NOMO-1 (cell line): ENCODE measurements around the gene HTR3B.
"Not testable (repeated sequence)": the region's sequence is repeated elsewhere in the genome, so short reads cannot be mapped to it uniquely, and the experiment has no call there.

Source experiments
- DNase-seq, 2 experiments: peaks; one replicate each; lab custom pipeline; 2025; ENCODE audit not compliant: unreplicated experiment in 2 of 2; lab: John Stamatoyannopoulos, UW

The HTR3B gene

GRCh38 chr11:113937918-113938317 lies 33.3 kb downstream of the HTR3B start:
- DNase-seq = no peak

DNA sequence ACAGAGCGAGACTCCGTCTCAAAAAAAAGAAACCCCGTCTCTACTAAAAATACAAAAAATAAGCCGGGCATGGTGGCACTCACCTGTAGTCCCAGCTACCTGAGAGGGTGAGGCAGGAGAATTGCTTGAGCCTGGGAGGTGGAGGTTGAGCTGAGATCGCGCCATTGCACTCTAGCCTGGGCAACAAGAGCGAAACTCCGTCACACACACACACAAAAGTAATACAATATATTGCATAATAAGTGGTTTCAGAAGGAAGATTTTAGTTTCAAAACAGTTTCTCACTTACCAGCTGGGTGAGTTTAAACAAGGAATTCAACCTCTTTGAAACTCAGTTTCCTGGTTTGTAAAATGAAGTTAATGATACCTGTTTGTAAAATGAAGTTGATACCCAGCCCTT lies 37.7 kb downstream of the HTR3B start:
- no peak for DNase-seq

DNA sequence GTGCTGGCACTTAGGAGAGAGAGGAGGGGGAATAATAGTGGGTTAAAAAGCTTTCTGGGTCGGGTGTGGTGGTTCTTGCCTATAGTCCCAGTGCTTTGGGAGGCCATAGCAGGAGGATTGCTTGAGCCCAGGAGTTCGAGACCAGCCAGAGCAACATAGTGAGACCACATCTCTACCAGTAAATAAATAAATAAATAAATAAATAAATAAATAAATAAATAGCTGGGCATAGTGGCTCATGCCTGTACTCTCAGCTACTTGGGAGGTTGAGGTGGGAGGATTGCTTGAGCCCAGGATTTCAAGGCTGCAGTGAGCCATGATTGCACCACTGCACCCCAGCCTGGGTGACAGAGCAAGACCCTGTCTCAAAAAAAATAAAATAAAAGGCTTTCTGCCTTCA lies 41.6 kb downstream of the HTR3B start:
- not testable (repeated sequence) for DNase-seq

DNA sequence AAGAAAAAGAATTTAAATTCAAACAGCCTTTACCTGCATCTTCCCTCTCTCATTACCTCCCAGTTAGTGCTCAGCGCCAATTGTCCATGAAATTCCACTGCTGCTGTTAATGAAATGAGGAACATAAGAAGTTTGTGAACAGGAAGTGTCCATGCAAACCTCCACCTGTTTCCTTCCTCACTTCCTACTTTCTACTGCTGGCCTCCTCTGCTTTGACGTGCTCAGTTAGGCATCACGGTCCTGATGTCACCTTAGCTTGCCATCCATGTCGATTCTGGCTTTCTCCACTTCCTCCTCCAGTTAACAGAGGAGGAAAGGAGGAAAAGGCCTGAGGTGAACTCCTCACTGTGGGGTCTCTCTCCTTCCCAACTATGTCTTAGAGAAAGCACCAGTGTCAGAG lies 43.4 kb downstream of the HTR3B start:
- DNase-seq = no peak

DNA sequence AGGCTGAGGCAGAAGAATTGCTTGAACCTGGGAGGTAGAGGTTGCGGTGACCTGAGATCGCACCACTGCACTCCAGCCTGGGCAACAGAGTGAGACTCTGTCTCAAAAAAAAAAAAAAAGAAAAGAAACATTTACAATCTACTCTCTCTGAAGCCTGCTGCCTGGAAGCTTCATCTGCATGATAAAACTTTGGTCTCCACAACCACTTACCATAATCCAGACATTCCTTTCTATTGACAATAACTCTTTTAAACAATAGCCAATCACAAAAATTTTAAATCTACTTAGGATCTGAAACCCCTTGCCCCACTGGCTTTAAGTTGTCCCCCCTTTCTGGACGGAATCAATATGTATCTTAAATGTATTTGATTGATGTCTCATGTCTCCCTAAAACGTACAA lies 45.3 kb downstream of the HTR3B start:
- no peak for DNase-seq

- DNase-seq = no peak
Measured at GRCh38 chr11:113951537-113951936, 46.9 kb downstream of the HTR3B start.

- DNase-seq = peak in 1 of 2 experiments; percentile 15
Measured at GRCh38 chr11:113952070-113952469, 47.5 kb downstream of the HTR3B start.

DNA sequence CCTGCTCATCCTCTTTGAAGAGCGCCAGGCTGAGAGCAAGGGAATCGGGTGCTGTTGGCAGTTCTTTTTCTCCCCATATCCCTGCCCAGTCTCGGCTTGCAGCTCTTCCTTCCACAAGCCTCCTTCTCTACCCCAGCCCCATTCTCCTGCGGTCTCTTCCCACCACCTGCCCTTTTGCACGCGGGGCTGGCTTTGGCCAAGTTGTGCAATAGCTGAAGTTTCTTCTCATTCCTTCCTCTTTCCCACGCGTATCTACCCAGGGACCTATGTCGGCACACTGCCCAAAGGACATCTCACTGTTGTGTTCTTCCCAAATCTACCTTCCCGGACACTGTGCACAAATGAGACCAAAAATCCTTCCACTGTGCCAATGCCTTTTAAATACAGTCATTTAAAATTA lies 48.0 kb downstream of the HTR3B start:
- peak; percentile 55 to 76 for DNase-seq

- no peak for DNase-seq
Measured at GRCh38 chr11:113954235-113954634, 49.6 kb downstream of the HTR3B start.

- no peak for DNase-seq
Measured at GRCh38 chr11:113956986-113957385, 52.4 kb downstream of the HTR3B start.

DNA sequence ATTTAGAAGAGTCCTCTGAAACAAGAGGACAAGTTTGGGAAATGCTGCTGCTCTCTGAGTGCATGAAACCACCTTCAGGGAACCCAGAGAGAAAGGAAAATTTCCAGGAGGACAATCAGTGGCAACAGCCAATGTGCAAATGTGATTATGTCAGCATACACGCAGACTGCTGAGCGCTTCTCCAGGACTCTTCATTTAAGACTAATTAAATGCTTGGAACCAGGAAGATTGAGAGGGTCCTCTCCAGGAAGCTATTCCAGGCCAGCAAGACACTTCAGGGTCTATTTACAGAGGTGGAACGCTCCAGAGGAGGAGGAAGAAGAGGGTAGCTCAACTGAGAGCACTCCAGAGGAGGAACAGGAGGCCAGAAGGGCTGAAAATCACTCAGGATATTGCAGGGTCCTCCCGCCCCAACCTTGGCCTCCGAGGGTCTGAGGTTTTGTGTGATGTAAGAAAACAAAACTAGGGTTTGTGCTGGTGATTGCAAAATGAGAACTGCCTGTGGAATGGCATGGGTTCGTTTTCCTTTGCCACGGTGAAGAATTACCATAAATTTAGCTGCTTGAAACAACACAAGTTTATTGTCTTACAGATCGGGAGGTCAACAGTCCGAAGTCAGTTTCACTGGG lies 56.2 kb downstream of the HTR3B start:
- peak; percentile 17 to 35 for DNase-seq

DNA sequence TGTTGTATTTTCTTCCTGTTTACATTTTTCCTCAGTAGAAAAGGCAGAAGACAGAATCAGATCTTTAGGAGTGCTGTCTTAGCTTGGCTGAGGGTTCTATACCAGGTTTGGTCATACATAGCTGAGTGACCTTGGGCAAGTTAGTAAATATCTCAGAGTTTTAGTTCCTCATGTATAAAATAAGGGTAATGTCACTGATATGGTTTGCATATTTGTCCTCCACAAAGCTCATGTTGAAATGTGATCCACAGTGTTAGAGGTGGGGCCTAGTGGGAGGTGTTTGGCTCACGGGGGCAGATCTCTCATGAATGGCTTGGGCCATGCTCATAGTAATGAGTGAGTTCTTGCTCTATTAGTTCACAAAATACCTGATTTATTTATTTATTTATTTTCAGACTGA lies 62.8 kb downstream of the HTR3B start:
- DNase-seq = no peak

GRCh38 chr11:113971506-113972195 lies 67.1 kb downstream of the HTR3B start:
- DNase-seq = no peak

DNA sequence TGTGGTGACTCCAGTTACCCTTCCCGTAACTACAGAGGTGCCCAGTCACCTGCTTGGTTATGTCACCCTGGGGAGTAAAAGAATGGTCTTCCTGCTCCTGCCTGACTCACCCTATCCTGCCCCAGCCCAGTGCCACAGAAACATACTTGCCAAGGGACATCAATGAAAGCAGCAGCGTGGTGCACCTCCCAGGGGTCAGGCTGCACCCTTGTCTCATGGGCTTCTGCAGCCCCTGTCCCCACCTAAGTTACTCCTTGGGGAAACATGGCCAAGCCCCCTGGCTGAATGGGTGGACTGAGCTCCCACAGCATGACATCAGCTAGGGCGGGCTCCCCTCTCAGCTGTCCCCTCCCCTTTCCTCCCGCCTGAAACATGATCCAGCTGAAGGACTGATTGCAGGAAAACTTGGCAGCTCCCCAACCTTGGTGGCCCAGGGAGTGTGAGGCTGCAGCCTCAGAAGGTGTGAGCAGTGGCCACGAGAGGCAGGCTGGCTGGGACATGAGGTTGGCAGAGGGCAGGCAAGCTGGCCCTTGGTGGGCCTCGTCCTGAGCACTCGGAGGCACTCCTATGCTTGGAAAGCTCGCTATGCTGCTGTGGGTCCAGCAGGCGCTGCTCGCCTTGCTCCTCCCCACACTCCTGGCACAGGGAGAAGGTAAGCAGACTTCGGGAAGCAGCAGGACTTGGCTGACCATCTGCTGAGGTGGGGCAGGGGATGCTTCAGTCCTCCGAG lies 70.3 kb downstream of the HTR3B start, which contains the start of gene HTR3A:
Gene HTR3A, plus strand, starts transcription at position 368 of the 730 bp plus-strand sequence. Its CDS starts 218 bp downstream, at position 586.
- DNase-seq = no peak

GRCh38 chr11:113977071-113977490 lies 72.5 kb downstream of the HTR3B start:
- no peak for DNase-seq

- no peak for DNase-seq
Measured at GRCh38 chr11:113977701-113978100, 73.1 kb downstream of the HTR3B start.

DNA sequence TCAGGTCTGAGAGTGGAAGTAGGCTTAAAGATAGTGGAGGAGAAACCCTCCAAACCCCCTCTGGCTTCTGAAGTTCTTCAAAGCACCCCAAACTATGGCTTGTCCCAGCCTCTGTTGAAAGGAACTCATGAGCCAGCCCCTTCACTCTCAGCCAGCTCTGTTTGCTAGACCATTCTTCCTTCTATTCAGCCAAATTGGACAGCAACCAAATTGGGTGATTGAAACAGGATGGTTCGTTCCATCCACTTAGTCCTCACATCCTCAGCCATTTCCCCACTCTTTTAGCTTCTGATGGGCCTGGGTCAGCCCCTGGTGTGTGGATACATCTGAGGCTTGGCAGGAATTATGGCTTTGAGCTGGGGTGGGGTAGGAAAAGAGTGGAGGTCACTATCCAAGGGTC lies 74.8 kb downstream of the HTR3B start:
- DNase-seq = no peak

- DNase-seq = no peak
Measured at GRCh38 chr11:113980785-113981184, 76.2 kb downstream of the HTR3B start.

- no peak for DNase-seq
Measured at GRCh38 chr11:113982306-113982705, 77.7 kb downstream of the HTR3B start.

DNA sequence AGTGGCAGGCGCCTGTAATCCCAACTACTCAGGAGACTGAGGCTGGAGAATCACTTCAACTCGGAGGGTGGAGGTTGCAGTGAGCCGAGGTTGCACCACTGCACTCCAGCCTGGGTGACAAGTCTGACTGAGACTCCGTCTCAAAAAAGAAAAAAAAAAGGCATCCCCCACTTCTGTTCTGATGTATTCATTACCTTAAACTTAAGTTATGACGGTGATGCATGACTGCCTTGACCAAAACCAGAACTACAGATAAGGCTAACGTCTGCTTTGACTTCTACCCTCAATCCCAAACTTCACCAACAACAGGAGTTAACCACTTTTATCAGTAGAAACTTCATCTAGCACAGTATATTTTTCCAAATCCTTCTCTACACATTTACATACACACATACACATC lies 80.2 kb downstream of the HTR3B start:
- no peak for DNase-seq

DNA sequence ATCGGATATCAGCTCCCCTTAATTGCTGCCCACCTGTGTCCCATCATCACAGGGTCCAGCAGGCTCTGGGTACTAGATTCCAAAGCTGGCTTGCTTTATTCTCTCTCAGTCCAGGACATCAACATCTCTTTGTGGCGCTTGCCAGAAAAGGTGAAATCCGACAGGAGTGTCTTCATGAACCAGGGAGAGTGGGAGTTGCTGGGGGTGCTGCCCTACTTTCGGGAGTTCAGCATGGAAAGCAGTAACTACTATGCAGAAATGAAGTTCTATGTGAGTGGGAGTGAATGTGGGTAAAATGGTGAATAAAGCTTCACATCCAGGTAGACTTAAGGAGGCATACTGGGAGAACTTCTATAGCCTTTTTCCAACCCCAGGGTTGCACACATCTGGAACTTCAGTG lies 81.3 kb downstream of the HTR3B start:
- no peak for DNase-seq
